ENCODE results near the gene TMX4.
A peak's percentile ranks its signal among the peaks of the same experiment; 100 is the strongest.
"Not testable (repeated sequence)": the region's sequence is repeated elsewhere in the genome, so short reads cannot be mapped to it uniquely, and the experiment has no call there.

TMX4 gene, protein sequence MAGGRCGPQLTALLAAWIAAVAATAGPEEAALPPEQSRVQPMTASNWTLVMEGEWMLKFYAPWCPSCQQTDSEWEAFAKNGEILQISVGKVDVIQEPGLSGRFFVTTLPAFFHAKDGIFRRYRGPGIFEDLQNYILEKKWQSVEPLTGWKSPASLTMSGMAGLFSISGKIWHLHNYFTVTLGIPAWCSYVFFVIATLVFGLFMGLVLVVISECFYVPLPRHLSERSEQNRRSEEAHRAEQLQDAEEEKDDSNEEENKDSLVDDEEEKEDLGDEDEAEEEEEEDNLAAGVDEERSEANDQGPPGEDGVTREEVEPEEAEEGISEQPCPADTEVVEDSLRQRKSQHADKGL

GRCh38 chr20:8019246-8019997 lies at the start of gene TMX4:
TMX4 (minus strand) TSS chr20:8019761; CDS start chr20:8019613, 148 bp downstream.
- DNase-seq (ENCODE audit: insufficient read length, low spot score) (peak; percentile 86), FAIRE-seq (peak; percentile 98)

DNA sequence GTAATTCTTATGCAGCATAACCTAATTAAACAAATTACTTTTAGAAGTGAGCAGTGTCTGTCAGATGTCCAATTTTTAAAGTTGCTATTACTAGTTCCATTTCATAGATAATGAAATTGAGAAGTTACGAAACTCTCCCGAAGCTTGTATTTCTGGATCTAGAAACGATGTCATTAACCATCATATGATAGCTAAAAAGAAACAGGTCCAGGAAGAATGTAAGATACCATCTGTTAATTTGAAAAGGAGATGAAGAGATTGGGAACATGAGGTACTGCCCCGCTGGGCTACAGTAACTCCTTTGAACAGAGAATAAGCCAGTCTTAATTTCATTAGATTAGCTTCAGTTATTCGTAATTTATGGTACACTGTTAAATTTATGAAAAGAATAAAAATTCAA lies 47.5 kb upstream of the TMX4 start:
- FAIRE-seq (no peak), DNase-seq (ENCODE audit: insufficient read length, low spot score) (no peak)

DNA sequence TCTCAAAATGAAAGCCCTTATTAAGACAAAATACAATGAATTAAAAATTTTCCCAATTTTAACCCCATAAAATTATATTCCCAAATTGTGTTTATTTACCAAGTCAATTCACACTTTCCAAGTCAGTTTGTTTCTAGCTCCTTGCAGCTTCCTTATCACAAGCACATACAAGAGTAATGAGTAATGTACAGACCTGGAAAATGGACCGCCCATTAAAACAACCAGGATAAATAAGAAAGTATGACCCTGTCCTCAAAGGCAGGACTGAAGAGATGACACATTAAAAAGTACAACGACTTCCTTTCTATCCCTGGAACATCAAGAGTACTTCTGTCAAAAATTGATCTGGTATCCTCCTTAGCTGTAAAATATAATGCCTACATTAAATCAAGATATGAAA lies 47.1 kb upstream of the TMX4 start:
- DNase-seq (ENCODE audit: insufficient read length, low spot score) (no peak), FAIRE-seq (no peak)

DNA sequence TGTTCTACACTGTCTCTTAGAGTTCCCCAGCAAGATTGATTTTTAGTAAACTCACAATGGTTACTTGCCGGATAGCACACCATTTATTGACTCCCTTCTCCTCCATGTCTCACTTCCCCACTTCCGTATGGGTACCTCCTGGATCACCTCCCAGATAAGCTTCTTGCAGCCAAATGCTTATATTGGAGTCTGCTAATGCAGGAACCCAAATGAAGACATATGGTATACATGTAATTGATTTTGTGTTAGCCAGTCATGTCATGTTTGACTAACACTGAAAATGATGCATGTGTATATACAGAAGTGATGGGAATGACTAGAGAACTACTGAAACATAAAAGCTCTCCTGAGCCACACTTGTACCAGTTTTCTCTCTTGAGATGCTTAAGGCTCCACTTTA lies 46.1 kb upstream of the TMX4 start:
- no peak for FAIRE-seq
- DNase-seq (ENCODE audit: insufficient read length, low spot score), result no peak

DNA sequence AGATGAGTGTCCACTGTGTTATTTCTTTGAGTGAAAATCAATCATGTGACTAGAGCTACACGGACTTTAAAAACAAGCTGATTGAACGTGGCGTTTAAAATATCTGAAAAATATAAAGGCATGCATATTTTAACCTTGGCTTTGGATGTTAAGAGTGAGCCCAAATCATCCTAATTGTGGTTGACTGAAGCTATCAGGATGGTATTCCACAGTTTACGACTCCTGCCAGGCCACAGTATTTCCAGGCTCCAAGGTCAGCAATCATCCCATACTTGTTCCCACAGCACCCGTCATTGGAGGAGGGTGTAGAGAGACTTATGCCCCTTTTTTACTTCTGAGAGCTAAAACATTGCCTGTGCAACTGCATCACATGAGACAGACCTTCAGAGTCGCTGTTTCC lies 43.2 kb upstream of the TMX4 start:
- FAIRE-seq (no peak), DNase-seq (ENCODE audit: insufficient read length, low spot score) (no peak)

DNA sequence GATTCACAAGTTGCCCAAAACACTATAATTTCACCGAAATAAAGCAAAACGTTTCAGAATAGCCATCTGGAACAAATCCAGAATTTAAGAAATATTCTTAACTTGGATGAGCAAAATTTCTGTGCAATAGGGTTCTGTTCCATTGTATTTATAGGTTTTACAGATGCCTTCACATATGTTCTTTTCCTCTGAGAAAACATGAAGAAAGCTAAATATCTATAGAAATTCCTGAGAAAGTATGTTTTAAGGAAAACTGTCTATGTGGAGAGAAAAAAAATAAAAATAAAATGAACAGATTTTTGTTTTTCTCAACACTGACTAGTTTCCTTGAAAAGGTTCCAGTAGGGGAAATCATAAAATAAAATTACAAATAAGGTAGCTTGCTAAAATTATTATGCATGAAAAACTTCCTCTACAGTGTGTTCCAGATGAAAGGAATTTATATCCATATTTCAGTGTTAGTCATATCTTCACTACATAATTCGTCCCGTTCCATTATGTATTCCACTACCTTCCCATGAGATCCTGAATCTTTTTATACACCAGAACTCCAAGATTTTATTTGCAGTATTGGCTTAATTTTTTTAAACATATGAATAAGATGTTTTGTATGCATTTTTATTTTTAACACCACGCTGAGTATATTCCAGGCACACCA lies 42.4 kb upstream of the TMX4 start:
- FAIRE-seq (no peak), DNase-seq (ENCODE audit: insufficient read length, low spot score) (no peak)

DNA sequence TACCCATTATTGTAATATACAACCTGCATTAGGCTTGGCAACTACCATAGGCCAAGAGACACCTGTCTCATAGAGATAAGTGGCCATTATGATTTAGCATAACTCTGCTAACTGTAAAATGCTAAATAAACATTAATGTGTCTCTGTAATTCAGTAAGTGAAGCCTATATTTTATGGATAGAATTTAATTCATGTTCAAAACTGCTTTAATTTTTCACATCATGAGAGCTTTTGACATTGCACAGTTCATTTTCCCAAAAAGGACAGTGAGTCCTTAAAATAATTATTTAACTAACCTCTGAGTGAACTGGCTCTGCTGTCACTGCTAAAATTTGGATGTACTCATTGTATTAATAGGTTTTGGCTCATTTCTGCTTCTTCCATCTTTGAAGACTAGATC lies 41.4 kb upstream of the TMX4 start:
- FAIRE-seq (no peak), DNase-seq (ENCODE audit: insufficient read length, low spot score) (no peak)

DNA sequence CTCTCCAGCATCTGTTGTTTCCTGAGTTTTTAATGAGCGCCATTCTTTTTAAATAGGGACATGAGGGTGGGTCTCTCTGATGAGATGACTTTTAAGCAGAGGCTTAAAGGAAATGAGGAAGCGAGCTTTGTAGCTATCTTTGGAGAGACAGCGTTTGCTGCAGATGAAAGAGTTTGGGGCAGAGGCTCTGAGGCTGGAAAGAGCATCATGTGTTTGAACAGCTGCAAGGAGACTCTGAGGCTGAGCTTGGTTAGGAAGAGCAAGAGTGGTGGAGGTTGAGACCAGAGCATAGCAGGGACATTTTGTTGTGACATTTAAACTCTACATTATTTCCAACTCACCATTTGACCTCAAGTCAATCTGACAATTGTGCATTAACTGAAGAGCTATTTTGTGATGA lies 38.3 kb upstream of the TMX4 start:
- FAIRE-seq (no peak), DNase-seq (ENCODE audit: insufficient read length, low spot score) (no peak)

DNA sequence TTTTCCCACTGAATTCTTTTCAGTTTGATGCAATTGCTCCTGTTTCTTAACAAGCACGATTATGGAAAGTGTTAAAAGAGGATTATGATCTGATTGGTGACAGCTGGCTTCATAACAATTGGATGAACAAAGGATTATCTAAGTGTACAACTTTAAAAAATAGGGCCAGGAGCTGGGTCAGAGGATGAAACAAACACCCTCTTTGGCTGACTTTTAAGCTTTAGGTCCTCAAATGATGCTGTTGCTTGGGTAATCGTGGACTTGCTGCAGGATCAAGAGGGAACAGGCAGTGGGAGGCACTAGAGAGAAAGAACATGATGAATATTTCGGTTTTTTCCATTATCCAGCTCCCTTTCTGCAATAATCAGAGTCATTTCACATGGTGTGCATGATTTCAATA lies 35.5 kb upstream of the TMX4 start:
- FAIRE-seq, result no peak

GRCh38 chr20:8050157-8050837 lies 30.7 kb upstream of the TMX4 start:
- FAIRE-seq (no peak), DNase-seq (ENCODE audit: insufficient read length, low spot score) (no peak)

More for the DNA sequence above, 35.5 kb upstream of the TMX4 start:
- no peak for DNase-seq (ENCODE audit: insufficient read length, low spot score)

- no peak for FAIRE-seq
- DNase-seq (ENCODE audit: insufficient read length, low spot score), result no peak
Measured at GRCh38 chr20:8049310-8049709, 29.7 kb upstream of the TMX4 start.

- FAIRE-seq (no peak), DNase-seq (ENCODE audit: insufficient read length, low spot score) (no peak)
Measured at GRCh38 chr20:8045946-8046345, 26.4 kb upstream of the TMX4 start.

- FAIRE-seq, result no peak
- peak; percentile 53 for DNase-seq (ENCODE audit: insufficient read length, low spot score)
Measured at GRCh38 chr20:8043687-8044282, 24.2 kb upstream of the TMX4 start.

DNA sequence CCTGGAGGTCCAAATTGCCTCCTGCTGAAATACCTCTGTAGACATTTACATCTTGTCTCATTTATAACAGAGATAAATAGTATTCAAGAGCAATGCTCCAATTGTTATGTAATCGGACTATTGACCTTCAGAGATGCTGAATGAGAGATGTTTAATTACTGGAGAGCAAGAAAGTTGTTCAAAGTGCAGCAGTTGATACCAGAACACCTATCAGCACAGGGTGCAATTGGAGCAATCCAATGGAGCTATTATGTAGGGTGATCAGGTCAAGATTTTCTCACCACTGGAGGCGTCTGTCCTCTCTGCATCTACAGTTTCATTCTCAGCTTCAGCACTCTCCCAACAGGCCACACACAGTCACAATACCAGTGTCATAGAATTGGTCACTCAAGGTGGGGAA lies 19.5 kb upstream of the TMX4 start:
- FAIRE-seq (no peak), DNase-seq (ENCODE audit: insufficient read length, low spot score) (no peak)

DNA sequence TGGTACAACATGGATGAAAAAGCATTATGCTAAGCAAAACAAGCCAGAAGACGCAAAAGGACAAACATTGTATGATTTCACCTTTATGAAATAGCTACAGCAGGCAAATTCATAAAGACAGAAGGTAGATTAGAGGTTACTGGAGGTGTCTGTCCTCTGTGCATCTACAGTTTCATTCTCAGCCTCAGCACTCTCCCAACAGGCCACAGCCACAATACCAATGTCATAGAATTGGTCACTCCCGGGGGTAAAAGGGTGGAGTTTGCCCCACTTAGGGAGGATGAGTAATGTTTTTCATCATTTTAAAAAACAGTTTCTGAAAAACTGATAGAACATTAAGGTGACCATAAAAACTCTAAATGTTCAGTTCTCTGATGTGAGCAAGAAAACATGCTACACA lies 17.2 kb upstream of the TMX4 start:
- DNase-seq (ENCODE audit: insufficient read length, low spot score) (no peak), FAIRE-seq (no peak)

DNA sequence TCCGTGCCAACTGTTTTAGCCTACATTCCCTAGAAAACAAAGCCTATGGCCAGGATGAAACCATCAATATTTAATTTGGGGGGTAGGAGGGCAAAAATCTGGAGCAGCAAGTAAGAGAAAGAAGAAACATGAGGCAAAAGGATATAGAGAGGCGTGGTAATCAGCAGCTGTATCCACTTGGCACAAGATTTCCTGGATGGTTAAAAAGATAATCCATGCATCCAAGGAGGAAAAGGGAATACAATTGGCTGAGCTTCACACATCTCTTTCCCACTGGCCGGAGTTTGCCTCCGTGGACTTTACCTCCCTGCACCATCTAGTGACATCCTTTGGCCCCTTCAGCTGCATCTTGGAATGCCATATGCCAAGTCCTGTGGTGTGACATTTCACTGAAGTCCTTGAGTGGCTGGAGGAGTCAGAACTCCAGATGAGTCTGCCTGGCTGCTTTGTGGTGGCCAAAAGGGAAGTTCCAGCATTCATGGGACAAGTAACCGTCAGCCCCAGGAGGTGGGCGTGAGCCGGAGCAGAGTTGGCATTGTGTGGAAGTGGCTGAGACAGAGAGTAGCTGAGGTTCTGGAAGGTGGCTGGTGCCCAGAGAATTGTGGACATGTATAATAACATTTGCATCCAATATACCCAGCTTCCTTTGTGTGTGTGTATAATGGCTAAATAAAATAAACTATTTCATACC lies 13.7 kb upstream of the TMX4 start:
- no peak for FAIRE-seq
- no peak for DNase-seq (ENCODE audit: insufficient read length, low spot score)

- no peak for DNase-seq (ENCODE audit: insufficient read length, low spot score)
- no peak for FAIRE-seq
Measured at GRCh38 chr20:8032499-8032898, 12.9 kb upstream of the TMX4 start.

- peak; percentile 74 for FAIRE-seq
- not testable (repeated sequence) for DNase-seq (ENCODE audit: insufficient read length, low spot score)
Measured at GRCh38 chr20:8031539-8031938, 12.0 kb upstream of the TMX4 start.

DNA sequence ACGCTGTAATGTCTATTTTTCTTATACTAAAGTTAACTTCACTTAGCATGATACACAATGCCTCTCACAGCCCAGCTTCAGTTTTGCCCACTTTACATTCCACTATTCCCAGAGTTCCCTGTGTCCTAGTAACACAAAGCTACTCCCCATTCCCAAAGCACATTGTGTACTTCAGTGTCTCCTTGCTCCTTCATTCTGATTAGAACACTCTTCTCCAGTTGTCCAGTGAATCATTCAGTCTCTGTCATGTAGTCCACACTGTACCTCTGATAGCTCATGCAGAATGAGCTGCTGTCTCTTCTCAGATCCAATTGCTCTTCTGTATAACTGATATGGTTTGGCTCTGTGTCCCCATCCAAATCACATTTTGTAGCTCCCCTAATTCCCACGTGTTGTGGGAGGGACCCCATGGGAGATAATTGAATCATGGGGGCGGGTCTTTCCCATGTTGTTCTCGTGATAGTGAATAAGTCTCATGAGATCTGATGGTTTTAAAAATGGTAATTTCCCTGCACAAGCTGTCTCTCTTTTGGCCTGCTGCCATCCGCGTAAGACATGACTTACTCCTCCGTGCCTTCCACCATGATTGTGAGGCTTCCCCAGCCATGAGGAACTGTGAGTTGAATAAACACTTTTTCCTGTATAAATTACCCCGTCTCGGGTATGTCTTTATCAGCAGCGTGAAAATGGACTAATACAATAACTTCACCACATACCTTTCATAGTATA lies 2.1 kb upstream of the TMX4 start:
- DNase-seq (ENCODE audit: insufficient read length, low spot score), result no peak
- no peak for FAIRE-seq

All from HTR-8/SVneo (cell line).